Measurements from ENCODE around the gene GLIS1. TPM values are rescaled to one million over a fixed set of nuclear protein-coding genes. Genes with fewer than 3 reads are reported as not detected.

The GLIS1 gene
- total and polyA plus RNA-seq, 2 experiments from 2014 or later, result 0.13 to 1.3 TPM

- no peaks in the 10 kb centered on the region for H3K9me3 ChIP-seq (ENCODE audit: low read depth)
- no peak overlapping the region for H3K4me3 ChIP-seq
- H3K27ac ChIP-seq, result no peak overlapping the region
- H3K4me2 ChIP-seq, result no peak overlapping the region
- no peaks in the 10 kb centered on the region for H4K20me1 ChIP-seq (ENCODE audit: insufficient read depth, poor library complexity, severe bottlenecking)
- no peaks in the 10 kb centered on the region for H3K27me3 ChIP-seq
- H3K36me3 ChIP-seq (replicated peaks; ENCODE audit: insufficient read depth, low read depth), result no peaks in the 10 kb centered on the region
- no peak for DNase-seq (ENCODE audit: low spot score)
- TF ChIP-seq EZH2 (IDR thresholded peaks at IDR 0.05; ENCODE audit: borderline replicate concordance), result no peak
- no peak for TF ChIP-seq CTCF (IDR thresholded peaks at IDR 0.05; ENCODE audit: poor library complexity)
- no peak for TF ChIP-seq EZH2phosphoT487 (IDR thresholded peaks at IDR 0.05; ENCODE audit: low read depth, severe bottlenecking, unreplicated experiment)
- H2AFZ ChIP-seq, result no peak overlapping the region
- H3K79me2 ChIP-seq, result no peaks in the 10 kb centered on the region
- H3K4me1 ChIP-seq (ENCODE audit: insufficient read depth), result peaks cover 5% of the 10 kb centered on the region
- H3K9me2 ChIP-seq (replicated peaks; ENCODE audit: insufficient read depth), result no peaks in the 10 kb centered on the region
Measured at GRCh38 chr1:53608676-53609075, 130.3 kb downstream of the GLIS1 start.

GRCh38 chr1:53608071-53608470, 130.9 kb downstream of the GLIS1 start:
- Histone ChIP-seq H3K27me3 (no peaks in the 10 kb centered on the region), H3K9me3 (ENCODE audit: low read depth) (no peaks in the 10 kb centered on the region), H3K9me2 (replicated peaks; ENCODE audit: insufficient read depth) (no peaks in the 10 kb centered on the region), H3K79me2 (no peaks in the 10 kb centered on the region), H3K4me2 (no peak overlapping the region), H3K36me3 (replicated peaks; ENCODE audit: insufficient read depth, low read depth) (no peaks in the 10 kb centered on the region), H2AFZ (no peak overlapping the region), H3K4me3 (no peak overlapping the region), H3K4me1 (ENCODE audit: insufficient read depth) (peaks cover 5% of the 10 kb centered on the region), H4K20me1 (ENCODE audit: insufficient read depth, poor library complexity, severe bottlenecking) (no peaks in the 10 kb centered on the region), H3K27ac (no peak overlapping the region)
- 100% methylated on average over 2 of the region's 2 CpGs for WGBS (ENCODE audit: low lambda C conversion rate, missing lambda C conversion rate)
- no peak for DNase-seq (ENCODE audit: low spot score)
- no peak for TF ChIP-seq EZH2 (IDR thresholded peaks at IDR 0.05; ENCODE audit: borderline replicate concordance)
- no peak for TF ChIP-seq CTCF (IDR thresholded peaks at IDR 0.05; ENCODE audit: poor library complexity)
- TF ChIP-seq EZH2phosphoT487 (IDR thresholded peaks at IDR 0.05; ENCODE audit: low read depth, severe bottlenecking, unreplicated experiment), result no peak

- no peak overlapping the region for H2AFZ ChIP-seq
- no peak for DNase-seq (ENCODE audit: low spot score)
- H3K36me3 ChIP-seq (replicated peaks; ENCODE audit: insufficient read depth, low read depth), result no peaks in the 10 kb centered on the region
- no peak overlapping the region for H3K4me2 ChIP-seq
- no peaks in the 10 kb centered on the region for H3K9me3 ChIP-seq (ENCODE audit: low read depth)
- H3K27ac ChIP-seq, result no peak overlapping the region
- peaks cover 5% of the 10 kb centered on the region for H3K4me1 ChIP-seq (ENCODE audit: insufficient read depth)
- H3K9me2 ChIP-seq (replicated peaks; ENCODE audit: insufficient read depth), result no peaks in the 10 kb centered on the region
- no peaks in the 10 kb centered on the region for H3K27me3 ChIP-seq
- H4K20me1 ChIP-seq (ENCODE audit: insufficient read depth, poor library complexity, severe bottlenecking), result no peaks in the 10 kb centered on the region
- TF ChIP-seq EZH2 (IDR thresholded peaks at IDR 0.05; ENCODE audit: borderline replicate concordance) (no peak), CTCF (IDR thresholded peaks at IDR 0.05; ENCODE audit: poor library complexity) (no peak), EZH2phosphoT487 (IDR thresholded peaks at IDR 0.05; ENCODE audit: low read depth, severe bottlenecking, unreplicated experiment) (no peak)
- no peaks in the 10 kb centered on the region for H3K79me2 ChIP-seq
- 45% methylated on average over 19 of the region's 19 CpGs for WGBS (ENCODE audit: low lambda C conversion rate, missing lambda C conversion rate)
- no peak overlapping the region for H3K4me3 ChIP-seq
Measured at GRCh38 chr1:53606651-53607051, 132.3 kb downstream of the GLIS1 start.

- Histone ChIP-seq H3K4me2 (no peak overlapping the region), H2AFZ (no peak overlapping the region), H3K27me3 (no peaks in the 10 kb centered on the region), H3K4me3 (no peak overlapping the region), H3K36me3 (replicated peaks; ENCODE audit: insufficient read depth, low read depth) (no peaks in the 10 kb centered on the region), H4K20me1 (ENCODE audit: insufficient read depth, poor library complexity, severe bottlenecking) (no peaks in the 10 kb centered on the region), H3K27ac (no peak overlapping the region), H3K79me2 (no peaks in the 10 kb centered on the region), H3K4me1 (ENCODE audit: insufficient read depth) (peaks cover 5% of the 10 kb centered on the region), H3K9me3 (ENCODE audit: low read depth) (no peaks in the 10 kb centered on the region), H3K9me2 (replicated peaks; ENCODE audit: insufficient read depth) (no peaks in the 10 kb centered on the region)
- DNase-seq (ENCODE audit: low spot score), result no peak
- WGBS (ENCODE audit: low lambda C conversion rate, missing lambda C conversion rate), result 81% methylated on average over 8 of the region's 8 CpGs
- no peak for TF ChIP-seq EZH2 (IDR thresholded peaks at IDR 0.05; ENCODE audit: borderline replicate concordance)
- TF ChIP-seq EZH2phosphoT487 (IDR thresholded peaks at IDR 0.05; ENCODE audit: low read depth, severe bottlenecking, unreplicated experiment), result no peak
- TF ChIP-seq CTCF (IDR thresholded peaks at IDR 0.05; ENCODE audit: poor library complexity), result no peak
Measured at GRCh38 chr1:53606197-53606596, 132.8 kb downstream of the GLIS1 start.
